NCI-H2196 (cell line): ENCODE measurements around the gene SRSF8.
A peak's percentile ranks its signal among the peaks of the same experiment; 100 is the strongest.

Experiments
- DNase-seq: peaks from one replicate; lab custom pipeline; 2025; ENCODE audit not compliant: unreplicated experiment; lab: John Stamatoyannopoulos, UW

SRSF8 gene

DNA sequence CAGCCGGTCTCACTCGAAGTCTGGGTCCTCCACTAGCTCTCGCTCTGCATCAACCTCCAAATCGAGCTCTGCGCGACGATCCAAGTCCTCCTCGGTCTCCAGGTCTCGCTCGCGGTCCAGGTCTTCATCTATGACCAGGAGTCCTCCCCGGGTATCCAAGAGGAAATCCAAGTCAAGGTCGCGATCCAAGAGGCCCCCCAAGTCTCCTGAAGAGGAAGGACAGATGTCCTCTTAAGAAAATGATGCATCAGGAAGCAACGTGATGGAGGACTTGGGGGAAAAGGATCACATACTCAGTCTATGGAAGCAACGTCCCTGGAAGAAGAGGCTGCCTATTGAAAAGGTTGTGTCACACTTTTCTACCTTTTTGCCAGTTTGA lies 1.1 kb downstream of the SRSF8 start:
- DNase-seq, result no peak

DNA sequence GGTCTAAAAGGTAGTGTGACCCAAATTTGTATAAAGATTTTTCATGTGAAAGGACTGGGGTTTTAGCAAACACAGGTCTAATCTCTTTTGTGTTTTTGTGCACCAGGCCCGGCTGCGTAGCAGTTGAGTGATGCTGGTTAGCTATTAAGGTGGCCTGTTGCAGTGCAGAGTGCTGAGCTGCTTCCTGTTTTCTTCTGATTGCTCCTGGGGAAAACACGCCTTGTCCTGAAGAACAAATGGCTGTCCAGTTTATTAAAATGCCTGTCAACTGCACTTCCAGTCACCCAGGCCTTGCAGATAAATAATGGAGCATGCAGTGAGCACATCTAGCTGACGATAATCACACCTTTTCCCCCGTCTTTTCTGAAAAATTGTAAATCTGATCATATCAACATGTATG lies 1.8 kb downstream of the SRSF8 start:
- DNase-seq, result peak; percentile 81

DNA sequence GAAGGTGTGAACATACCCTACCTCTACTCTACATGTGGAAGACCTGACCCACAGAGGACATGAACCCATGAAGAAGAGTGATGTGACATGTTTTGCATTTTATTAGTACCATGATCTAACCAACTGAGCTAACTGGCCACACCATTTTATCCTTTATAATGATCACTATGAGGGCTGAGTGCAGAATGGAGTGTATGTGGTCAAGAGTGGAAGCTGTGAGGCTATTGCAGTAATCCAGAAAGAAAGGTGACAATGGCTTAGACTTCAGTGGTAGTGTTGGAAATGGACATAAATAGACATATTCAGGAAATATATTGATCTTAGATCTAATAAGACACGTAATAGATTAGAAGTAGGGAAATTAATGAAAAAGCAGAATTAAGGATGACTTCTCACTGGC lies 3.8 kb downstream of the SRSF8 start:
- DNase-seq, result no peak

DNA sequence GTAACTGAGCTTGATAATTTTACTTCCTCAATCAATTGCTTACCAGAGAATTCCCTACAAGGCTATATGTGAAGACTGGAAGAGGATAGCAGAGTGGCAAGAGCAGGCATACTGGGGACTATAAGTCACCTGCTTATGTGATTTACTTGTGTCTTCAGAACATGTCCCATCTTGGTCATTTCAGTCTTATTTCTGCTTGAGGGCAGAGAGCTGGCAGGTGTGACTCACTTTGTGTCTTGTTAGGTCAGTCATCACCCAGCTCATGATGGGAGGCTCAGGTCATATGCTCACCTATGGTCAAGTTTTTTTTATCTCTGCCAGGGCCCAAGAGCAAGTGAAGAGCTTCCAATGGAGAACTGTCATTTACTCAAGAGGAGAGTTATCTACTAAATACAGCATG lies 6.2 kb downstream of the SRSF8 start:
- DNase-seq, result no peak

DNA sequence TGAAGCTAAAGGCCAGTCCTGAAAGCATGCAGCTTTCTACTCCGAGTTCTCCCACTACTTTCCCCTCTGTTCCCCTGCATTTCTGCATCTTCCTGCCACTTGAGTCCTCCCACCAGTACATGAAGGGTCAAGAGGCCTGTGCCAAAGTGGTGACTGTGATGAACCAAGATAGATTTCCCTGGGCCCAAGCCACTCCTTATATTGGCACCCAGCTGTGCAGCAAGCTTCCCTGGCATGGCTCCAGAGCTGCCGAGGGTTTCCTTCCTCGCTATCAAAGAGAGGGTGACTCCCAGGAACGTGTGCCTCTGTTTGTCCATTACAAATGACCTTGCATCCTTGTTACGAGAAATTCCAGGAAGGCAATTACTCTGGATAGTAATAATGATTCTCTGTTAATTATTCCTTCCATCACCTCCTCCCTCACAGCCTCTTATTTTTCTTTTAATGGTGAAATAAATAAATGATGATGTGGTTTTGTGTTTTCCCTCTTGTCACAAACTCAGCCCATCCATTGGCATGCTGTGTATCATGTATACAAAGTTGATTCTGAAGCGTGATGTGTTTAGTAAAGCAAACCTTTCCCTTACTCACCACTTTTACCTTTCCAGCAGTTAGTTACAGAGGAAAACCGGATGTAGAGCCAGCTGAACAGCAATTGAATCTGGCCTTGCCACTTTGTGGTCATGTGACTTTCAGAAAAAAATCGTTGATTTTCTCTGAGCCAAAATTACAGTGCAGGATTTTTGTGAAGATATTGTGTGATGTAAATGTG lies 8.3 kb downstream of the SRSF8 start:
- DNase-seq, result peak; percentile 23

DNA sequence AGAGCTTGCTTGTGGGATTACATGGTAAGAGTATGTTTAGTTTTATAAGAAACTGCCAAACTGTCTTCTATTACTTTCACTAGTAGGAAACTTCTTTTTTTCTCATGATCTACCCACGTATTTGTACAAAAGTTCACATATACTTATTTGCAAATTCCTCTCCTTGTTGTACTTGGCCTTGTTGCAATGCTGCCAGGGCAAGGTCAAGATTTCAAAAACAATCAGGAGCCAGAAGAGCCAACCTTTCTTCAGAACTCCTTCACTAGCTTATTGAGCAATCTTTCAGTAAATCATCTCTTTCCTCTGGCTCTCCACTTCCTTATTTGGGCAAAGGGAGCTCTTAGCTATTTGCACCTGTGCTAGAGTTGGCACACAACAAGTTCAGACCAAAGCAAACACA lies 9.7 kb downstream of the SRSF8 start:
- no peak for DNase-seq

DNA sequence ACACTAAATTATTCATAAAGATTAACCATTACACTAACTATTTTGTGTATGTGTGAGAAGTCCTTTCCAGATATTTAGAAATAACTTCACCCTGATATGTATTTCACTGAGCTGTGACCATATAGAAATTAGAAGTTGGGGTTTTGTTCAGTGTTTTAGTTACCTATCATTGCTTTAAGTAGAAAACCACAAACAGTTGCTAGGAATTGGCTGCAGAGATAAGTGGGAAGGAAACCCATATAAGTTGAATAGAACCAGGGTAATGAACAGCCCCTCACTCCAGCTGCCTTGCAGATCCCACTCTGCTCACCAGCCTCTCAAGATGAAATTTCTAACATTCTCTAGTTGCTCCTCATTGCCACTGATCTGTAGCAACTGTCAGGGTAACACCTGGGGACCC lies 10.3 kb downstream of the SRSF8 start:
- no peak for DNase-seq

DNA sequence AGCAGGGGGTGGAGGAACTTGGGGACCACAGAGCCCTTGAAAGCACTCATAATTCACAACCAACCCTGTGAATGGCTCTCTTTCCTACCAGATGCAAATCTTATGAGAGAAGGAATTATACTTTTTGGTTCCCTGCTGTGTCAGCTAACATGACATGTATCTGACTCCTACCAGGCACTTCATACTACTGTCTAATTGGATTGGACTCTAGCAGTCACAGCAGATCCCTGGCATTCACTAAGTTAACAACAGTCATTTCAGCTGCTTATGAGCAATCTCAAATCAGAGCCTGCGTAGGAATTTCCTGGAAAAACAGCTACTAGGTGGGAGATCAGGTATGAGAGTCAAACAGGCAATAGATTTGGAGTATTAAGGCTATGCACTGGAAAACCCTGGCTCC lies 11.8 kb downstream of the SRSF8 start:
- DNase-seq, result no peak

DNA sequence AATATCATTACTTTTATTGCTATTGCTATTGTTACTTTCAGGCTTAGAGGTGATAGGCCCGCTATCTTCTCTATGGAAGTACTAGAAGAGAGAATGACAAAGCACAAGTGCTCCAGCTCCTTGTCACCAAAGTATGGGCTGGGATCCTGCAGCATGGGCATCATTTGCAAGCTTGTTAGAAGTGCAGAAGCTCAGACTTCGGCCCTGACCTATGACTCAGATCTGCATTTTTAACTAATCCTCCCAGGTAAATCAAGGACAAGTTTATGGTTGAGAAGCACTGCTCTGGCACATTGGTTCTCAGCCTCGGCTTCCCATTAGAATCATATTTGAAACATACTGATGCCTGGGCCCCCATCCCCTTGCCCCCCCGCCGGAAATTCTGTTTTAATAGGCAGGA lies 14.3 kb downstream of the SRSF8 start:
- DNase-seq, result no peak

DNA sequence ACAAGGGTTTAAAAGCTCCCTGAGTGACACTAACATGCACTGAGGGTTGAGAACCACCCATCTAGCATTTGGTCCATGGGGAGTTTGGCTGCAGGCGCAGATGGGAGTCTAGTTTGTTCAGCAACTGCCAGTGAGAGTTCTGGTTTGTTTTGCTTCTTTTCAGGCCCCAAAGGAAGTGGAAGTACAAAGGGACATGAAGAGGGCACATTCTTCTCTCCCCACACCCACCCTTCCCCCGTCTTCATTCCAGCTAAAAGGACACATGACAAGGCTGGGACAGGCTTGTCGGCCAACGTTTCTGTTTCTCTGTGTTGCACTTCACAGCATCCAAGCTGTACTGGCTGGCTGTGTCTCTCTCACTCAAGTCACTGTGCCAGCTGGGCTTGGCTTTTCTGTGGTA lies 14.7 kb downstream of the SRSF8 start:
- DNase-seq, result no peak

DNA sequence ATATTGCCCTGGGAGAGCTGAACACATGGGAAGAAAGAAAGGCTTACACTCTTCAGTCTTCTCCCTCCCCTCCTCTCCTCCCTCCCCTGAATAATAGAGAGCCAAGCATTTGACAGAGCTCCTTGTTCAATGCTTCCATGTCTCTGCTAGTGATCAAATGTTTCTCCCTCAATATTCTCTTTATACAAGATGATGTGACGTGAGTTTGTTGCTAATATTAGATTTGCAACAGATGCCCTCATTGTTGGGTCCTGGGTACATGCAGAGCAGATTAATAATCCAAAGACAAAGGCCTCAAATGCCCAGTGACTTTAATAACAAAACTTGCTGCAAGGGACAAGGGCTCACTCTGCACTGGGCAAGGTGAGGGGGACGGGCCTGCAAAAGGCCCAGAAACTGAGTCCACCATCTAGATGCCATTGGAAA lies 15.9 kb downstream of the SRSF8 start:
- DNase-seq, result no peak

DNA sequence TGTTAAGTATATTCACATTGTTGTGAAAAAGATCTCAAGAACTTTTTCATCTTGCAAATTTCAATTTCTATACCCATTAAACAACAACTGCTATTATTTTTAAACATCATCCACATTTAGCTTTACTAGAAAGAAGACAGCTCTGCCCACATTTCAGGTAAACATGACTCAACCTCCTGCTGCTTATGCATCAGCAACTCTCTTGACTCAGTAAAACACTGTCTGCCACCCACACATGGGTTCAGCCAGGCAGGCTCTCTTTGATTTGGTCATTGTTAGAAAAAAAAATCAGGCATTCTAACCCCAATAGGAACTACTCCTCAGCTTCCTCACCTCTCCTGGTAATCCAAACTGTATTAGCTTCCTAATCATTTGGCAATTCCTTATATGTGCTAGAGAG lies 17.8 kb downstream of the SRSF8 start:
- no peak for DNase-seq

DNA sequence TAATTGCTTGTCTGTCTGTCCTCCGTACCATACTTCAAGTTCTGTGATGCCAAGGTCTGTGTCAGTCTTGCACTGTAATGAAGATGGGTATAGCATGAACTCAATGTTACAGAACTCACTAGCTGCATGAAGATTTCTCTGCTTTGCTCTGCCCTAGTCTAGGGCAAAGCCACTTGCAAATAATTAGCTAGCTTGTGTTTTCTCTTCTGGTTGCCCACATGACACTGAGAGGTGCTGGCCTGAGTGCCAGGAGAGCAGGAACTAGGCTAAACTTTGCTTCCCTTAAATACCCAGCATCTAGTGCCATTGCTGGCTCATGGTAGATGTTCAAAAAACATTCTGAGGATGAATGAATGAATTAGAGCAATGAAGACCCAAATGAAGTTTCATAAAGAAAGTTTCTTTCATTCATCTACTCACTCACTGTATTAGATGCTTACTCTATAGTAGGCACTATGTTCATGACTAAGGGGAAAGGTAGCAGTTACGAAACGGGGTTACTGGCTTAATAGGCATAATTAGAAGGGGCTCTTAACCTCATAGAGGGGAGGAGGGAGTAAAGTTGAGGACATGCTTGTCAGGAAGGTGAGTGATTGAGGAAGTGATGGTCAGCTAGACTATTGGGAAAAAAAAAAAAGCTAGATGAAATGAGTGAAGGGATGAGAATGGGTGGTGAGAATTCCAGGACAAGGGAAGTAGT lies 18.5 kb downstream of the SRSF8 start:
- DNase-seq, result no peak

DNA sequence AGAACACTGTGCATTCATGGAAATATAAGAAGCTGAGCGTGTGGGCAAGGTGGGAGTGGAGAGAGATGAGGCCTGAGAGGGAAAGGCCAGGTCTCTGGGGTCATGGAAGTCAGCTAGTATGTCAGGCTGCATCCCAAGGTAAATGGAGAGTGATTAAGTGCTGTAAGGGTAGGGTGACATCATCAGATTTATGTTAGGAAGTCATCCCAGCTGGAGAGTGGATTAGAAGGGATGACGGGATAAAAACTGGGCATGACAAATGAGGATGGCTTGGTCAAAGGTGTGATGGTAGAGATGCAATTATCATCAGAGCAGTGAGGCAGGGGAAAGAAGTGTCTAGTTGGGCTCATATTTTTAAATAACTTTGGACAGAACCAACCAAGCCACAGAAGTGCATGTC lies 19.4 kb downstream of the SRSF8 start:
- DNase-seq, result no peak

DNA sequence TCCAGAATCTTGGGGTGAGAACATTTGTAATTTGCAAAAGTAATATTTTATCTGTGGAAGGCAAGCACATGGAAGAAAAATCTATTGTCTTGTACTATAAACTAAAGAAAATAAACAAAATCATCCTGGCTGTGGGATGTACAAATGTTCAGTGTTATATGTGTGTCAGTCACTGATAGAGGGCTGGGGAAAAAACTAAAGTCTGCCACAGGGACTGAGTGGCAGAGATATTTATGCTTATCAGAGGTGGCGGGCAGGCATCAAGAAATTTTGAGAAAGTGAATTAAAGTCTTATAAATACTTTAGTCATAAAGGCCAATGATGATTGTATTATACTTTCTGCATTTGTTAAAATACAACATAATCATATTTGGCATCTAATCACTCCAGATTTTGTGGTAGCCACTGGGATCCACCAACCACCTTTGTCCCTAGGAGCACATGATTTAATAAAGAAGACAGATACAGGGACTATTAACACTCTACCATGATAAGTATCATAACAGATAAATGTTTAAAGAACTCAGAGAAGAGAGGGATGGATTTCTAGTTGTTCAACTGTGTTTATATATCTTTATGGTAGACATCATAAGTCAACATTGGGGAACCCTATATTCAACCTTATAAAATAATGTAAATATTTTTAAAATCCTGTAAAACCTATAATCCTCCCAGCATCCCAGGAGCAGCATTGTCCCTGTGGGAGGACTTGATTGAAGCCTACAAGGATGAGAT lies 20.3 kb downstream of the SRSF8 start:
- no peak for DNase-seq

DNA sequence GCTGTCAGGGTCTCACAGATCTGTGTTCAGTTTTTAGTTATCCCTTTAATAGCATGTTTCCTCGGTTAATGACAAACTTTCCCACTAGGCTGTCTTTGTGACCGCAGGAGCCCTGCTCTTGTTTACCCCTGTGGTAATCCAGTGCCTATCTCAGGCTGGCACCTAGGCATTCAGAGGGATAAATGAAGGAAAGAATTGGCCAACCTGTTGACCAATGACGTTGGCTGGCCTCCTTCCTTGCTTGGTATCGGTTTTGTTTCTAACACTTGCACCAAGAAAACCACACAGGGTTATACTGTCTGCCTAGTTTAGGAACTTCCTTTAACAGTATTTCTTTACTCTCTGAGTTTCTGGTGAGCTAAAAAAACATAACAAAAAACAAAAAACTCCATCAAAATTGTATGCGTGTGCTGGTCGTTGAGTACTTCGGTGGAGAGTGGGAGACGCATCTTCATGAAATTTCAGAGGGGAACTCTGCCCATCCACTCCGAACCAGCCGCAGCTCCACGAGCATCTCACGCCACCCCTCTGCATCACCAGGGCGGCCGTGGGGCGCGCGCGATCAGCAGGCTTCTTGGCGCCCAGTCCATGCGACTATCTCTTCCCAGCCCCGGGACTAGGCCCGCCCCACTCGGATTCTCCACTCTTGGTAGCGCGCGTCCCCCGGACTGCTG lies 22.4 kb downstream of the SRSF8 start:
- DNase-seq, result no peak

DNA sequence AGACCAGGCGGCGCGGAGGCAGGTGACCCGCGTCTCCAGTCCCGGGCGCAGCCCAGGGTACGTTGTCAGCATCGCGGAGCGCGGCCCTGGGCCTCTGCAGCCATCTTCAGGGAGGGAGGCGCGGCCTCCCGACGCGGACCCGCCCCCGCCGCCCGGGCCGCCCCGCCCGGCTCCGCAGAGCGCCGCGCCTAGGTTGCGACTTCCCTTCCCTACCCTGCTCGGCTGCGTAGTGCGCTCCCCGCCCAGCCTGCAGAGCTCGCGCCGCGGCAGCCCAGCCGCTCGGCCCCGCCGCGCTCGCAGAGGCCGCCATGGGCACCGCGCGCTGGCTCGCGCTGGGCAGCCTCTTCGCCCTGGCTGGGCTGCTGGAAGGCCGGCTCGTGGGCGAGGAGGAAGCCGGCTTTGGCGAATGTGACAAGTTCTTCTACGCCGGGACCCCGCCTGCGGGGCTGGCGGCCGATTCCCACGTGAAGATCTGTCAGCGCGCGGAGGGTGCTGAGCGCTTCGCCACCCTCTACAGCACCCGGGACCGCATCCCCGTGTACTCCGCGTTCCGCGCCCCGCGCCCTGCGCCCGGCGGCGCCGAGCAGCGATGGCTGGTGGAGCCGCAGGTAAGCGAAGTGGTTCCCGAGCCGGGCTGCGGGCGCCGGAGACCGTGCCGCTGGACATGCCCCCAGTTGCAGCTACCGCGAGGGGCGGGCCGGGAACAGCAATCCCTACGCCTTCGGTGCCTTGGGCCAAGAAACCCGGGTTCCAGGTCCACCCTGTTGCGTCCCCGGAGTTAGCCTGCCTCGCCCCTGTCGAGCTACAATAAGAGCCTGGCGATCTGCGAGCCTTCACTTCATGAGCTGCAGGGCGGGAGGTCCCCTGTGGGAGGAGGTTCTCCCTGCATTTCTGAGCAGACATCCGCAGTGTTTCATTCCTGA lies 23.2 kb downstream of the SRSF8 start, which contains the start of gene ENDOD1:
Gene ENDOD1, plus strand, starts transcription at position 227 of the 923 bp plus-strand sequence. Its CDS starts 82 bp downstream, at position 309.
- peak; percentile 72 for DNase-seq

DNA sequence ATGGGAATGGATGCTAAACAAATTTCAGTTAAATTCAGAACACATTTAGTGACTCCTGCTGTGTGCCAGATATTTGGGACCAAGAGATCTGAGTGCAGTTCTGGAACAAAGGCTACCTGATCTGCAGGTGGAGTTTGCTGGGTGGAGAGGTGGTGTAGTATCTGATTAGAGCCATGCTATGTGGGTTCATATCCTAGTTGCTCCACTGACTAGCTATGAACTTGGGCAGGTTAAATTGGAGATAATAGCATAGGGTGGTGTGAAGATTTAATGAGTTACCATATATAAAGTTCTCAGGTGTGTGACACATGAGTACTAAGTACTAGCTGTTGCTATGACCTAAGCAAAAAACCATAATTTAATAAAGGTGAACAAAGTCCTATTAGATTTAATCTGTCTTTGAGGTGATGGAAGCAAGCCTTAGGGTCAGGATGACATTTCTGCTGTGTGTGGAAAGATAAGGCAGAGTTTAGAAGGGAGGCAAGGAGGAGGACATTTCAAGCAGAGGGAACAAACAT lies 25.0 kb downstream of the SRSF8 start:
- no peak for DNase-seq

DNA sequence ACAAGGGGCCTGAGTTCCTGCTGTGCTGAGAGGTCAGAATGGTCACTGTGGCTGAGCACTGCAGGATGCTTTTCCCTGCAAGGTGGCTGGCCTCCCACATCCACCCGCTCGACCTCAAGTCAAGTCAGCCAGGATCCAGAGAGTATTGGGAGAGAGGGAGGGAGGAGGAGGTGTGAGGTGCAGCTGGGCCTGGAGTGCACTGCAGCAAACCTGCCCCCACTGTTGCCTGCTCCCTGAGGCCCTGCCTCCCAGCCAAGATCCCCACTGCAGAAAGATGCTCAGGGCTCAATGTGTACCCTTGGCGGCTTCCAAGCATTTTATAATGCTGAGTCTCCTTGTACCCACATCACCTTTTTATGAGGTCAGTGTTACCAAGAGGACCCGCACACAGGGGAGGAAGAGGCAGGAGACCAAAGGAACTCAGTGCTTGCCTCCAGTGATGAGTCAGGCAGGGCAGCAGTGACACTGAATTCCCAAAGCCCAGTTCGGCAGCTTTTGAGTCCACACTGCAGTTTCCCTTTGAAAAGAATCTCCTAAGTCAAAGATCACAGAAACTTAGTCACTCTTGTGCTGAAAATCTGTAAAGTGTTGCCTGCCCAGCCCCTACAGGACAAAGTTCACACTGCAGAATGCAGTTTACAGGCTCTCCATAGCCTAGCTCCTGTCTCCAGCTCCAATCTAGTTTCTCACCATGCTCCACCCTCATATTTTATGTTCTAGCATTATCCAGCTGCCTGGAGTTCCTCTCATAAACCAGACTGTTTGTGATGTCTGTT lies 26.0 kb downstream of the SRSF8 start:
- no peak for DNase-seq
